Measurements from ENCODE around the gene SCLY.

DNA sequence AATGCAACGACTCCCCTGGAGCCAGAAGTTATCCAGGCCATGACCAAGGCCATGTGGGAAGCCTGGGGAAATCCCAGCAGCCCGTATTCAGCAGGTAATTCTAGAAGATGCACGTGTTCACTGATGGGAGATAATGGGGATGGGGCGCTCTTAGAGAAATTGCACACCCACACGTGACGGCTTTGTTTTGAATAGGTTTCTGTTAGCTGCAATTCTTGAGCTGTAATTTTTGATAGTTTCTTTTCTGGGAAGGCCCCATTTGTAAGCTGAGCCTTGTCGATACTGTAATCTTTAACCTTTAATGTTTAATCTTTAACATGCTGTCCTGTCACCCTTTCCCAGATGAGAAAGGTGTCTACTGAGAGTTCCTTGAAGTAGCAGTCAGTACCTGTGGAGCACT is 3.6 kb downstream of the SCLY start:
- TF ChIP-seq EP300 (IDR thresholded peaks at IDR 0.05; ENCODE audit: borderline replicate concordance) (no peak), TAF1 (IDR thresholded peaks at IDR 0.05; ENCODE audit: low read depth) (no peak), RAD21 (IDR thresholded peaks at IDR 0.05; ENCODE audit: low read depth) (no peak), FOXM1 (IDR thresholded peaks at IDR 0.05; ENCODE audit: borderline replicate concordance, low read depth) (no peak), NFIC (IDR thresholded peaks at IDR 0.05) (no peak), YY1 (IDR thresholded peaks at IDR 0.05; ENCODE audit: low read depth) (no peak), TEAD4 (IDR thresholded peaks at IDR 0.05) (no peak), EGR1 (IDR thresholded peaks at IDR 0.05) (no peak), ZBTB7A (IDR thresholded peaks at IDR 0.05; ENCODE audit: low read depth) (no peak)
- TF ChIP-seq, protein P1, sequence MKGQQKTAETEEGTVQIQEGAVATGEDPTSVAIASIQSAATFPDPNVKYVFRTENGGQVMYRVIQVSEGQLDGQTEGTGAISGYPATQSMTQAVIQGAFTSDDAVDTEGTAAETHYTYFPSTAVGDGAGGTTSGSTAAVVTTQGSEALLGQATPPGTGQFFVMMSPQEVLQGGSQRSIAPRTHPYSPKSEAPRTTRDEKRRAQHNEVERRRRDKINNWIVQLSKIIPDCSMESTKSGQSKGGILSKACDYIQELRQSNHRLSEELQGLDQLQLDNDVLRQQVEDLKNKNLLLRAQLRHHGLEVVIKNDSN (IDR thresholded peaks at IDR 0.05) = no peak
